ENCODE data around the gene PLA2G5.
"Not testable (repeated sequence)": the region's sequence is repeated elsewhere in the genome, so short reads cannot be mapped to it uniquely, and the experiment has no call there.

Gene PLA2G5

DNA sequence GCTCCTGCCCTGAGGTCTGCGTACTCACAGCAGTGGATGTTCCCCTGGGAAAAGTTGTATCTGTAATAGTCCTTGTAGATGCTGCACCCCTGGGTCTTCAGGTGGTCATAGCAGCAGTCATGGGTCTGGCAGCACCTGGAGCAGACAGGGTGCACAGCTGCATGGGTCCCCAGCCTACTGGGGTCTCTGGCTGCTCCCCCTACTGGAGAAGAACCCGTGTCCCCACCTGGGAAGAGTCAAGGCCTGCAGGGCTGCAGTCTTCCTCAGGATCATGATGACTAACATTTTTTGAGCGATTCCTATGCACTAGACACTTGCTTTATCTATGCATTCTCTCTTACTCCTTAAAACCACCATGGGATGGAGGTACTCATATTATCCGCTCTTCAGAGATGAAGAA lies 45.5 kb downstream of the PLA2G5 start:
- no peak for DNase-seq (ENCODE audit: low read depth in 1 of 2, low spot score in 1 of 2)

DNA sequence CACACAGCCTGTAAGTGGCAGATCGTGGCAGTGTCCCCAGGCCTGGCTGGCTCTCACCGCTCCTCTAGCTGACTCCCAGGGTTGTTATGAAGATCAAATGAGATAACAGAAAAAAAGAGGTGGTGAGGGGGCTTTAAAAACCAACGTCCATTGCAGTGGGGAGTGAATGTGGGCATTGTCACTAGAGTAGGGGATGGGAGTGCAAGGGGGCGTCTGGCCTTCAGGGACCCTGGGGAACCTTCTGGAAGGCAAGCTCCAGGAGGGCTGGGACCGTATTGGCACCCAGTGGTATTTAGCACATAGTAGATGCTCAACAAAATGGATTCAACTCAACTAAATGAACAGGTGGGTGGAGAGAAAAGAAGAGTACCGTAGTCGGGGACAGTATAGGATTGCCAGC lies 45.9 kb downstream of the PLA2G5 start:
- no peak for DNase-seq (ENCODE audit: low read depth in 1 of 2, low spot score in 1 of 2)

DNA sequence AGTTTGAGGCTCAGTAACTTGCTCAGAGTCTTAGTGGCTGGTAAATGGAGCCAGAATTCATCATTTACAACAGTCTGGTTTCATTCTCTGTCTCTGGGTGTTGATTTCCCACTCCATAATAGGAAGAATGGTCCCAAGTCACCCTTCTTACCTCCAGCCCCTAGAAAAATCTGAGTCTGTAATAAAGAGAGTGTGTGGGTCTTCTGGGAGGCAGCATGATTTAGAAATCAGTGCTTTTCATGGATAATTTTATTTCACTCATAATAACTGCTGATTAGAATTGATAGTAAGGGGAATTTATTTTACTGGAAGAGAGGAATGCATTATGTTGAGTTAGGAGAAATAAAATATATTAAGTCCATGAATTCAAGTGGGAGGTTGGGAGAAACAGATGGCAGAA lies 47.2 kb downstream of the PLA2G5 start:
- no peak for DNase-seq (ENCODE audit: low read depth in 1 of 2, low spot score in 1 of 2)

DNA sequence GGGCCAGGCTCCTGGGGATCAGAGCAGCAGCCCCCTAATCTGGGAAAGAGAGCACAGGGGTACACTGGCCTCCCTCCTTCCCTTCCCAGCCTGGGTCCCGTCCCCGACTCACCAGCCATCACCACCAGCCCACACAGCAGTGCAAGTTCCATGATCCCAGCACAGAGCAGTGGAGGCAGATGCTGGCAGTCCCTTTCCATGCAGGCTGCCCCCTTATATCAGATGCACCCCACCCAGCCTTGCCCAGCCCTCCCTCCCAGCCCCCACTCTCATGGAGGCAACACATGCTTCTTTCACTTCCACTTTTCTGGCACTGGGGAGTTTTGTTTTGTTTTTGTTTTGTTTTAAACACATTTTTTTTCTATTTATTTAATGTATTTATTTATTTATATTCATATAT lies 49.4 kb downstream of the PLA2G5 start, which contains the start of gene PLA2G2D:
Gene PLA2G2D, minus strand, starts transcription at position 190 of the 400 bp plus-strand sequence. Its CDS starts 38 bp downstream, at position 152.
- DNase-seq (ENCODE audit: low read depth in 1 of 2, low spot score in 1 of 2): no peak

DNA sequence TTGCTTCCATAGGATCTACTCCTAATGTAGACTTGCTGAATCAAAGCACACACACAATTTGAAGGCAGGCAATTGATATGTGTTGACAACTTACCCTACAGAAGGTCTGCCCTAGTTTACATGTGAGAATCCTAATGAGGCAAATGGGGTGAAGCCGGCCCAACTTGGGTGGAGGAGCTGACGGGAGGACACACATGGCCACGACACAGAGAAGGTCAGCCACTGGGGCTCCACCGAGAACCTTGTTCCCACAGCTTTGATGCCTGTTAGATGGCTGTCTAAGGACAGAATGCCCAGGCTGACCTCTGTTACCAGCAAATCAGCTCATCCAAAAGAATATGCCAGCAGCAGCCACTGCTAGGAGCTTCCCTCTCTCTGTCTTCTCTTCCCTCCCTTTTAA lies 50.8 kb downstream of the PLA2G5 start:
- DNase-seq (ENCODE audit: low read depth in 1 of 2, low spot score in 1 of 2): no peak

DNA sequence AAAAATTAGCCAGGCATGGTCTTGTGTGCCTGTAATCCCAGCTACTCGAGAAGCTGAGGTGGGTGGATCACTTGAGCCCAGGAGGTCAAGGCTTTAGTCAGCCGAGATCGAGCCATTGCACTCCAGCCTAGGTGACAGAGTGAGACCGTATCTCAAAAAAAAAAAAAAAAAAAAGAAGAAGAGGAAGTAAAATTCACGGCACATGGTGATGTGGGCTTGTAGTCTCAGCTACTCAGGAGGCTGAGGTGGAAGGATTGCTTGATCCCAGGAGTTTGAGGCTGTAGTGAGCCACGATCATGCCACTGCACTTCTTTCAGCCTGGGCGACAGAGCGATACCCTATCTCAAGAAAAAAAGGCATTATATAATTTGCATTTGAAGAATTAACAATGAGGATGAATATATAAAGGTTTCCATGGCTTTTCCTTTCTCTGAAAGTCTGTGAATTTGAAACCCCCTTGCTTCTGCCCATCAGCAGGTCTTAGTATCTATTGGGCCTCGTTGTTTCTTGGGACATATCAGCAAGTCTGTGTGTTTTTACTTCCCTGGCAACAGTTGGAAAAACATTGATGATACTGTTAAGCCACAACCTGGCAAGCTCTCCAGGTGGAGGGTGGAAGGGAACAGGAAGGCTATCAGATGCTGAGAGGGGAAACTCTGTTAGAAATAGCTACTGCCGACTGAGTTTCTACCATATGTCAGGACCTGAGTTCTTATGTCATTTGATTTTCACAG lies 53.9 kb downstream of the PLA2G5 start:
- DNase-seq (ENCODE audit: low read depth in 1 of 2, low spot score in 1 of 2): no peak

DNA sequence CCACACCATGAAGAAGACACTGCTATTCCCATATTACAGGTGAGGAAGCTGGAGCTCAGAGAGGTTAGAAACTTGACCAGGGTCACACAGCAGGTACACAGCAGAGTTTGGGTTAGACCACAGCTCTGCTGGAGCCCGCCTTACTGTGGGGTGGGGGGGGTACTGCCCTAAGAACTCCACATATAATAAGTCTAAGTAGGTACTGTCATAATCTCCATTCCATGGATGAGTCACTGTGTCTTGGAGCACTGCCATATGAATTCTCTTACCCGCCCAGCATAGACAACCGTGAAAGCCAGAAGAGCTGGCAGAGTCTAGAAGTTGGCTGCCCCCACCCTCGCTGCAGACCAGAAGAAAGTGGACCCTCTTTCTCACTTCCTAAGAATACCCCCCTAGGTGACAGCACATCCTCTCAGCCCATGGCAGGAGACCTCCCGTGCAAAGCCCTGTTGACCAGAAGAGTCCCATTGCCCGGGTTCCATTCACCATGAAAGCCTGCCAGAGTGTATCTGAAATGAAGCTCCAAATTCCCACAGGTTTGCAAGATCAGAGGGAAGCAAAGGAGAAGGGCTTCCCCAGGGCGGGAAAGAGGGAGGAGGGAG lies 54.6 kb downstream of the PLA2G5 start:
- DNase-seq (ENCODE audit: low read depth in 1 of 2, low spot score in 1 of 2): no peak

DNA sequence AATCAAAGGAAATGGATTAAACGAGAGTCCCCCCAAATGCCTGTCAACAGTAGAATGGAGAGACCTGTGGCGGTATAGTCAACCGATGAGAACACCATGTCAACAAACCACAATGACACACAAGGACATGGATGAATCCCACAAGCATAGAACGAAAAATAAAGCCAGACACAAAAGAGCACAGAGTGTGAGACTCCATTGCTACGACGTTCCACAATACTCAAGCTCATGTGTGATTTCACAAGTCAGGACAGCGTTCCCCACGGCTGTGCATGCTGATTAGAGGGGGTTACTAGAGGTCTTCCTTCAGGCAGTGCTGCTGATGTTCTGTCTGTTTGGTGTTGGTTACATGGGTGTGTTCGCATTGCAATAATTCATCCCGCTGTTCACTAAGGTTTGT lies 55.1 kb downstream of the PLA2G5 start:
- DNase-seq (ENCODE audit: low read depth in 1 of 2, low spot score in 1 of 2): no peak

DNA sequence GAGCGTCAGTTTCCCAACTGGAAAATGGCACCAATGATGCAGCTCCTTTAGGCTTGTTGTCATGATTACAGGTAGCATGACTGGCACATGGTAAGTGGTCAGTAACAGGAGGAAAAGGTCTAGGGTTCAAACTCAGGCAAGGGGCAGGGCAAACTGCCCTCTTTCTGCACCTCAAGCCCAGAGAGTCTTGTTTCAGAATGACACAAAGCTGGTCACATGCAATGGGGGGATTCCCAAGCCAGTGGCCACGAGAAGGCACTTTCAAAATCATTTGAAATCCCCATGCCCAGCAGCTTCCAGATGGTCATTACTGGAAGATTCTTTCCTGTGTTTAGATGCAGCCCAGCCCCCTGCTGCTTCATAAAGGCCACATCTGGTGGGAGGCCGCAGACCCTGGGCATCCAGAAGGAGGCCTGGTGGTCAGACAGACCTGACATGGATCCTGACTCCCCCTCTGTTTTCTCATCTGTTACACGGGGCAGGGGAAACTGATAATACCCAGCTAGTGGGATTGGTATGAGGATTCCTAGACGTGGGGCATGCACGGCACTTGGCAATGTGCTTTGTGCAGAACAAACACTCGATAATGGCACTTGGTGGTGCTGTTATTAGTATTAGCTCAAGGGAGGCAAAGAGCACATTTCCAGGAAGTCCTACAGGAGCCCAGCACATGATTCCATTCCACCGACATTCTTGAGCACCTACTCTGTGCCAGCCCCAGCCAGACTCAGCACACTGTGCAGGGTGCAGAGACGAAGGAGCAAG lies 56.2 kb downstream of the PLA2G5 start:
- DNase-seq (ENCODE audit: low read depth in 1 of 2, low spot score in 1 of 2): no peak

DNA sequence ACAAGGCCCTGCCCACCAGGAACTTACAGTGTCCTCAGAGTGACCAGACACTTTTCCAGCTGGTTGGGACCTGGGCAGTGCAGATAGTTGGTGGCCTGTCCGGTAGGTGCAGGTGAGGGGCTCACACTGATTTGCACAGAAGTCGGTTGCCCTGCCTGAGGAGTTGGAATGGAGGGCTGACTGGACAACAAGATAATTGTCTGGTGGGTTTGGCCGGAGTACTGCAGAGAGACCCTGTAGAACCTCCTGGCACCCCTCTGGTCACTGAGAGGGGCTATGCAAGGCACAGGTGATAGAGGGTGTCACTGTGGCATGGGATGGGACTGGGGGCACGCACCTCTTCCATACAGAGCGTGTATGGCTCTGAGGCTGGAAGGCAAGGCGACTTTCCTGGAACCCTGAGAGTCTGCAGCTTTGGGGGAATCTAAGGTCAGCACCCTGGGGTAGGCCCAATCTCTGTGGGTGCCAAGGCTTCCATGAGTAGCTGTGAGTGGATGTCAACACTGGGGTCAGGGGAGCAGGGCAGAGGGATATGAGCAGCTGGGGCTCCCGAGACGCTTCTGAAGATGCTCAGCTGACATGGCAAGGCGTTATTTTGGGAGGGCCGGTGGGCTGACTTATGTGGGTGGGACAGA lies 56.9 kb downstream of the PLA2G5 start:
- DNase-seq (ENCODE audit: low read depth in 1 of 2, low spot score in 1 of 2): no peak

DNA sequence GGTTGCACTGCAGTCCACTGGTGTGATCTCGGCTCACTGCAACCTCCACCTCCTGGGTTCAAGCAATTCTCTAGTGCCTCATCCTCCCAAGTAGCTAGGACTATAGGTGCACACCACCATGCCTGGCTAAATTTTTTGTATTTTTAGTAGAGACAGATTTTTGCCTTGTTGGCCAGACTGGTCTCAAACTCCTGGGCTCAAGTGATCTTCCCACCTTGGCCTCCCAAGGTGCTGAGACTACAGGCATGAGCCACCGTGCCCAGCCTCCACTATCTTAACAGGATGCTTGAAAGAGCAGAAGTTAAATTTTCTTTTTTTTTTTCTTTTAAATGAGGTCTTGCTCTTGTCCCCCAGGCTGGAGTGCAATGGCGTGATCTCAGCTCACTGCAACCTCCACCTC lies 60.5 kb downstream of the PLA2G5 start:
- DNase-seq (ENCODE audit: low read depth in 1 of 2, low spot score in 1 of 2): not testable (repeated sequence)

DNA sequence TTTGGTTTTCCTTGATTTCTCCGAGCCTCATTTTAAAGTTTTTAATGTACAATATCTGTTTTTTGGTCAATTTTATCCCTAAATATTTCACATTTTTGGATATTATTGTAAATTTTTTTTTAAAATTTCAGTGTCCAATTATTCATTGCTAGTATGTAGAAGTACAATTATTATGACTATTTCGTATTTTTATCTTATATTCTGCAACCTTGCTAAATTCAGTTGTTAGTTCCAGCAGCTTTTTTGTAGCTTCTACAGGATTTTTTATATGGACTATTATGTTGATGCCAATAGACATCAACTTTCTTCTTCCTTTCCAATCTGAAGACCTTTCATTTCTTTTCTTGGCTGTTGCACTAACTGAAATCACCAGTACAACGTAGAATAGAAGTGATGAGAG lies 65.0 kb downstream of the PLA2G5 start:
- DNase-seq (ENCODE audit: low read depth in 1 of 2, low spot score in 1 of 2): no peak

DNA sequence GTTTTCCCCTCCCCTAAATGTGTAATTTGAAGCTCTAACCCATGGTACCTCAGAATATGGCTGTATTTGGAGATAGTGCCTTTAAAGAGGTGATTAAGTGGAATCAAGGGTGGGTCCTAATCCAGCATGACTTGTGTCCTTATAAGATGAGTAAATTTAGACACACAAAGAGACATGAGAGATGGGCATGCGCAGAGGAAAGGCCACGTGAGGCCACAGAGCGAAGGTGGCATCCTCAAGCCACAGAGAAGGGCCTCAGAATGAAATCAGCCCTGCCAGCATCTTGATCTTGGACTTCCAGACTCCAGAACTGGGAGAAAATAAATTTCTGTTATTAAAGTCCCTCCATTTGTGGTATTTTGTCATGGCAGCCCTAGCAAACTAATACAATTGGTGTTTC lies 66.3 kb downstream of the PLA2G5 start:
- DNase-seq (ENCODE audit: low read depth in 1 of 2, low spot score in 1 of 2): no peak

DNA sequence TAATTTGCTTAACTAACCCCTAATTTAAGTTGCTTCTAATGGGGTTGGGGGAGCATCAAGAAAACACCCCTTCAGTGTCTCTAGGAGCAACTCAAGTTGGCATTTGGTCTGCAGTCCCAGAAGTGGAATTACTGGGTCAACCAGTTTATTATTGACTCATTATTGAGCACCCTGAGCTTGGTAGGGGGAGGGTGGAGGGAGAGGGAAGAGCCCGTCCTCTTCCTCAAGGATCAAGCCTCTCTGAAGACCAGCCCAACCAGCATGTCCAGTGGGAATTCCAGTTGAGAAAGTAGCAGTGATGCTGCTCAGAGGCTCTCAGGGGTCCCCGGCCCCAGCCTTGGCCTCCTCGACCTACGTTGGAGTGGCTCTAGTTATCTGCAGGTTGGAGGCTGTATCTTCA lies 67.1 kb downstream of the PLA2G5 start:
- no peak for DNase-seq (ENCODE audit: low read depth in 1 of 2, low spot score in 1 of 2)

DNA sequence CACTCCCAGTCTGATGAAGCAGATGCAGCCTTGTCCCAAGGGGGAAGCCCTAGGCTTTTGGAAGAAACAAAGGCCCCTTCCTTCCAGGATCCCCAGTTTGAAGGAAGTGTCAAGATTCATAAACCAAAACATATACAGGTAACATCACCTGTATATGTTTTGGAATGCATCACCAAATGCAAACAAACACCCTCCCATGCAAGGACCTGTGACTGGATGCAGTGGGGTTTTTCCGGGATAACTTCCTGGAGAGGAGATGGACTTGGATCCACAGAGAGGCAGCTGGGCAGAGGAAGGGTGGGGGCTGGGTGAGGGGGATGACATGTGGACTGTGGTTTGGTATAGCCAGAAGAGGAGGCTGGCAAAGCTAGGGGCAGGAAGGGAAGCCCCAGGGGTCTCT lies 67.6 kb downstream of the PLA2G5 start:
- no peak for DNase-seq (ENCODE audit: low read depth in 1 of 2, low spot score in 1 of 2)

DNA sequence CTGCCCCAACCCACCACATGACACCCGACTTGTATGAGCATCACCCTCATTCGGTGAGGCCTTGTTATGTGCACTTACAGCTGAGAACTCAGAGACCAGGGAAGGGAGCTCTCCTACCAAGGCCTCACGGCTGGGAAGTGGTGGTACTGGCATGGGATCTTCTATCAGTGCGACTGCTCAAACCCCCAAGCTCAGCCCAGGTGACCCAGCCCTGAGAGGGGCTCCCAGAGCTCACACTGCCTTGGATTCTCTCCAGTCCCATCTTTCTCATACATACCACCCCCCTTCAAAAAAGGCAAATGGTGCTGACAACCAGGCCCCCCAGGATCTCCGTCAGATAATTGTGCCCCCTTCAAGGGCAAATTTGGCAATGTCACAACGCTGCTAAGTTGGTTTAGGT lies 68.4 kb downstream of the PLA2G5 start:
- DNase-seq (ENCODE audit: low read depth in 1 of 2, low spot score in 1 of 2): no peak

DNA sequence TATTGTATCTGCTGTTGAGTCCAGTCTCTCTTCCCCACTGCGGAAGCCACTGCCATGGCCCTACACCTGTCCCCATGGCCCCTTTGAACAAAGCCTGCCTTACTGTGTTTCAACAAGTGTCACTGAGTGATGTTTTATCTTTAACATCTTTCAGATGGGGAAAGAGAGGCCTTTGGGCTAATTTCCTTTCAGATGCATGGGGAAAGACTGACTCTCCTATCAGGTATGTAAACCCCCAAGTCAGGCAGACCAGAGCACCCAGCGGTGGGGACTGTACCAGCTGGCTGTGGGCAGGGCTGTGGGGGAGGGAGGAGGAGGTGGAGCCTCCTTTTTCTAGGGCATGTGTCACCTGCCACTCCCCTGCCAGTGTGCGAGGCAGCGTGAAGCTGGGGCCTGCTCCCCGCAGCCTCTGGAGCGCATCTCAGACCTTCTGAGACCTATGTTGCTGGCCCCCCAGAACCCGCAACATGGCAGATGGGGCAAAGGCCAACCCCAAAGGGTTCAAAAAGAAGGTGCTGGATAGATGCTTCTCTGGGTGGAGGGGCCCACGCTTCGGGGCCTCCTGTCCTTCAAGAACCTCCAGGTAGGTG lies 69.1 kb downstream of the PLA2G5 start, which contains the start of gene PLA2G2F:
Gene PLA2G2F, plus strand, starts transcription at position 363 of the 590 bp plus-strand sequence. Its CDS starts 105 bp downstream, at position 468.
- no peak for DNase-seq (ENCODE audit: low read depth in 1 of 2, low spot score in 1 of 2)

DNA sequence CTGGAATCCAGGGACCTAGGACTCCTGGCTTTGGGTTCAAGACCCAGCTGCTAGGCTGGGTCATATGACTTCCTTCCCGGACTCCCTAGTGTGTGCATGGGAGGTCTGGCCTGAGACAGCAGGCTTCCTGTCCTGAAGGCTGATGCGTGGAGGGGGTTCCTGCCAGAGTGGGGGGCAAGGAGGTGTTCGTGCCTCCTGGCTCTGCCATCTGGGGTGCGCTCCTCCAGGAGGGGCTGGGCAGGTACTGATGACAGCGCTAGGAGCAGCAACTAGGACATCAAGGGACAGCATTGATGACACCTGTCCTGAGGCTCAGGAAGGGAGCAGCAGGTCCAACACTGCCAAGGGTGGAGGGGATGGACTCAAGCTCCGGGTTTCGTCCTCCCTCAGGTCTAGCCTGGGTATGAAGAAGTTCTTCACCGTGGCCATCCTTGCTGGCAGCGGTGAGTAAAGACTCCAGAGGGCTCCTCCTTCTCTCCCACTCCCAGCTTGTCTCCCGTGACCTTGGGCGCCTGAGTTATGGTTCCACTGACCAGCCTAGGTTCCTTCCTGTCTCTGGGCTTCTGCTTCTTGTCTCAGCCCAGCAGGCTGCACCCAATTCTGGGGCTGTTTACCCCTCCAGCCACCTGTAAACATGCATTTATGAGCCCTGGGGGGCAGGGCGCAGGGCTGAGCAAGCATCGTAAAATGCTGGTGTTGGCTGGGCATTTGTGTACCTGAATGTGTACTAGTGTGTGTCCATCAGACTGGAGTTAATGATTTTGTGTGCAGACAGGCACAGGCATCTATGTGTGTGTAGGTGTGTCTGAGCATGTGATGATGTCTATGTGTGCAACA lies 70.0 kb downstream of the PLA2G5 start:
- DNase-seq (ENCODE audit: low read depth in 1 of 2, low spot score in 1 of 2): no peak

DNA sequence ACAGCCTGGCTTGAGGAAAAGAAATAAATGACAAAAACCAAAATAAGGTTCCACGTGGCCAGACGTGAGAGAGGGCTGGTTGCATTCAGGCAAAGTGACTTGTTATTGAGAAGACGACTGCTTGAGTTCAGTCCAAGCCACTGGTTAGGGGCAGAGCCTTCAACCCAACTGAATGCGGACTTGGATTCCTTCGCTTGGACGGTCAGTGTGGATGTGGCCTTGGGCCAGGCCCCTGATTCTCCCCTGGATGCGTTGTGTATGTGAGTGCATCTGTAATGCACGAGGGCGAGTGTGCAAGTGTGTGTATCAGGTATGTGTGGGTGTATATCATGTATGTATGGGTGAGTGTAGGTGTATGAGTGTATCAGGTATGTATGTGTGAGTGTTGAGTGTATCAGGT lies 71.0 kb downstream of the PLA2G5 start:
- no peak for DNase-seq (ENCODE audit: low read depth in 1 of 2, low spot score in 1 of 2)

DNA sequence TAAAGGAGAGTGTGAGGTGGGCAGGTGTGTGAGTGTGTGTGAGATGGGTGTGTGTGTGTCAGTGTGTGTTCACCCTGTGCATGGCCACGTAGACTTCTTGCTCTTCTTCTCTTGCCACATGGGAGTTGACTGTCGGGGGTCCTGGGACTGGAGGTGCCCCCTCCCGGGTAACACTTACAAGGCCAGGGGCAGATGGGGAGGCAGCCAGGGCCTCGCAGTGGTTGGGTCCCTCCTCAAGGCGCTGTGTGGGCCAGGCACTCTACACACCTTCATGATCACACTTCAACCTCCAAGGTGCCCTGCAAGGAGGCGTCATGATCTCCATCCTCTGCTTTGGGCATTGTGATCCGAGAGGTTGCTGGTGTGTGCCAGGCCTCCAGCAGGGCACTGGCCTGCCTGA lies 71.5 kb downstream of the PLA2G5 start:
- DNase-seq (ENCODE audit: low read depth in 1 of 2, low spot score in 1 of 2): no peak

Measured in activated T-helper 1 cell treated with anti-CD3 and anti-CD28 coated beads, Interleukin-2, amount 50 U/mL, for 16 hours (primary cell).